CD4-positive, CD25-positive, alpha-beta regulatory T cell (primary cell): Measurements from ENCODE around the gene SIM2. TPM values are rescaled to one million over a fixed set of nuclear protein-coding genes. Genes with fewer than 3 reads are reported as not detected.
A peak's percentile ranks its signal among the peaks of the same experiment; 100 is the strongest.

ENCODE experiments used
- ATAC-seq, 2 donors: fragments of 150-1000 bp; cut with Tn5 transposase; one replicate each; pipeline ENCODE4 v1.10.0; 2021; ENCODE audit warnings: low read depth in 2 of 2, moderate number of reproducible peaks in 2 of 2, moderate library complexity in 1 of 2
- DNase-seq, 3 donors: peaks; one replicate each; pipeline versions ENCODE4 v3.0.0 to v3.0.0-alpha.2; 2012 to 2022; ENCODE audit warnings: mixed read lengths in 1 of 3
- H3K27ac ChIP-seq: one replicate; pipeline ENCODE4 v1.7.0; 2013; ENCODE audit warnings: mild to moderate bottlenecking, low read length; ENCODE audit not compliant: insufficient read depth, poor library complexity, severe bottlenecking
- H3K27me3 ChIP-seq: one replicate; pipeline ENCODE4 v1.7.0; 2013; ENCODE audit warnings: low read length; ENCODE audit not compliant: control insufficient read depth, insufficient read depth
- H3K36me3 ChIP-seq: one replicate; pipeline ENCODE4 v1.7.0; 2013; ENCODE audit warnings: mild to moderate bottlenecking, low read length, moderate library complexity; ENCODE audit not compliant: control insufficient read depth, insufficient read depth
- H3K4me1 ChIP-seq: 2 replicates; pipeline ENCODE4 v1.7.0; 2013; ENCODE audit warnings: mild to moderate bottlenecking, low read length; ENCODE audit not compliant: insufficient read depth, control insufficient read depth, poor library complexity, severe bottlenecking
- H3K4me3 ChIP-seq: one replicate; pipeline ENCODE4 v1.7.0; 2013; ENCODE audit warnings: low read depth, mild to moderate bottlenecking, low read length, moderate library complexity
- H3K9me3 ChIP-seq, 2 experiments: 1 replicate in 1 of 2; 2 replicates in 1 of 2; pipeline ENCODE4 v1.7.0; 2013; ENCODE audit warnings: low read length in 2 of 2, mild to moderate bottlenecking in 1 of 2, moderate library complexity in 1 of 2; ENCODE audit not compliant: control insufficient read depth in 2 of 2
- H3K27ac Mint-ChIP-seq, 3 donors: one replicate each; pipeline ENCODE4 v1.8.0; 2020 to 2022; ENCODE audit warnings: mild to moderate bottlenecking in 3 of 3, mixed read lengths in 3 of 3, moderate library complexity in 2 of 3
- H3K27me3 Mint-ChIP-seq: one replicate; pipeline ENCODE4 v1.8.0; 2022; ENCODE audit warnings: mild to moderate bottlenecking, mixed read lengths
- H3K36me3 Mint-ChIP-seq: one replicate; pipeline ENCODE4 v1.8.0; 2020; ENCODE audit warnings: mixed read lengths
- H3K4me1 Mint-ChIP-seq, 4 donors: one replicate each; pipeline ENCODE4 v1.8.0; 2020 to 2022; ENCODE audit warnings: mixed read lengths in 4 of 4, mild to moderate bottlenecking in 1 of 4
- H3K4me3 Mint-ChIP-seq, 4 donors: one replicate each; pipeline ENCODE4 v1.8.0; 2020 to 2022; ENCODE audit warnings: mild to moderate bottlenecking in 4 of 4, mixed read lengths in 4 of 4, moderate library complexity in 3 of 4
- H3K9me3 Mint-ChIP-seq, 7 donors: one replicate each; pipeline ENCODE4 v1.8.0; 2020 to 2022; ENCODE audit warnings: mixed read lengths in 7 of 7, mild to moderate bottlenecking in 3 of 7, moderate library complexity in 2 of 7
- polyA plus RNA-seq, 4 donors: library from polyadenylated mRNA; unstranded; fragments of 300-500 nt; fragmentation: Illumina TruSeq; gene quantifications; one replicate each; pipeline ENCODE4 v1.2.3, GENCODE V29; 2021
- total RNA-seq: library from RNA; stranded (reverse); gene quantifications from one replicate; pipeline ENCODE4 v1.2.3, GENCODE V29; 2022

The SIM2 gene
- total and polyA plus RNA-seq, 5 donors from 2014 or later = 0.03 to 0.18 TPM; not detected in 3

DNA sequence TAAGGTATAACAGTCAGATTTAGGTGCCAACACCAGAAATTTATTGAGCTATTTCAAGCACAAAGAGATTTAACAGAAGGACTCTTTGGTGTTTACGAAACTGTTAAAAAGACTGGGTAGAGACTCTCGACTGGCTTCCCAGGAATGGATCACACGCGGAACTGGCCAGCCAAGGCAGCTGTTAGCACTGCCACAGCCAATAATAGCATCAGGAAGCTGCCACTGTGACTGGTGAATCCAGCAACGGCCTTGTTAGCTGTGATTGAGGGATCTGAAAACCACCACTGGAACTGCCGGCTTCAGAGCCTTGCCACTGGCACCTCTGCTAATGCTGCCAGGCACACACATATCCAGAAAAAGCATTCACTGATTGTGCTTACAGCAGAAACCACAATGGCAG is 10.6 kb upstream of the SIM2 start:
- no peaks in the 10 kb centered on the region for H3K36me3 Mint-ChIP-seq
- no peak overlapping the region for H3K4me3 Mint-ChIP-seq
- peaks cover 0 to 8% (median 0%) of the 10 kb centered on the region in 4 donors for H3K4me1 Mint-ChIP-seq
- H3K9me3 Mint-ChIP-seq = peaks cover 0 to 1% (median 0%) of the 10 kb centered on the region in 7 donors
- no peaks in the 10 kb centered on the region for H3K4me1 ChIP-seq
- H3K9me3 ChIP-seq = no peaks in the 10 kb centered on the region
- H3K27ac ChIP-seq = no peak overlapping the region
- H3K27ac Mint-ChIP-seq = no peak overlapping the region
- H3K27me3 ChIP-seq = peaks cover 36% of the 10 kb centered on the region
- no peak overlapping the region for H3K4me3 ChIP-seq
- no peaks in the 10 kb centered on the region for H3K36me3 ChIP-seq
- DNase-seq = no peak
- H3K27me3 Mint-ChIP-seq = peaks cover 77% of the 10 kb centered on the region
- ATAC-seq = no peak

DNA sequence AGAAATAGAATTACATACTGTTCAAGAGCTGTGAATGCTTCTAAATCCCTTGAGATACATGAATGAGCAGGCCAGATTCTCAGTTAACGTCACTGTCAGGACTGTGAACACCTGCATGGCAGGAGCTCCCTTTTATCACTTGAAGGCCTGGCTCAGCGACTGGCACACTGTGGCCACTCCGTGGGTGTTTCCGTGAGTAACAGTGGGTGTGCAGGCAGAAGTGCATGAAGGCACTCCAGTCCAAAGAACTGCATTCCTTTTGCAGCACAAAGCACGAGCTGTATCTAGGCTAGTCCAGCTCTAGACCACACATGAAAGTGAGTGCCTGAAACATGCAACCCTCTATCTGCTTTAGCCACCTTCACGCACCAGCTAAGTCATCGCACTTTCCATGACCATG is 9.6 kb upstream of the SIM2 start:
- Histone ChIP-seq H3K27ac (no peak overlapping the region), H3K27me3 (peaks cover 34% of the 10 kb centered on the region), H3K4me3 (no peak overlapping the region), H3K9me3 (no peaks in the 10 kb centered on the region), H3K36me3 (no peaks in the 10 kb centered on the region), H3K4me1 (no peaks in the 10 kb centered on the region)
- Mint-ChIP-seq H3K4me1 (peaks cover 0 to 14% (median 3%) of the 10 kb centered on the region in 4 donors), H3K9me3 (peaks cover 0 to under 1% (median 0%) of the 10 kb centered on the region in 7 donors), H3K36me3 (no peaks in the 10 kb centered on the region), H3K27me3 (peaks cover 79% of the 10 kb centered on the region), H3K27ac (no peak overlapping the region), H3K4me3 (no peak overlapping the region)
- no peak for ATAC-seq
- DNase-seq = no peak

DNA sequence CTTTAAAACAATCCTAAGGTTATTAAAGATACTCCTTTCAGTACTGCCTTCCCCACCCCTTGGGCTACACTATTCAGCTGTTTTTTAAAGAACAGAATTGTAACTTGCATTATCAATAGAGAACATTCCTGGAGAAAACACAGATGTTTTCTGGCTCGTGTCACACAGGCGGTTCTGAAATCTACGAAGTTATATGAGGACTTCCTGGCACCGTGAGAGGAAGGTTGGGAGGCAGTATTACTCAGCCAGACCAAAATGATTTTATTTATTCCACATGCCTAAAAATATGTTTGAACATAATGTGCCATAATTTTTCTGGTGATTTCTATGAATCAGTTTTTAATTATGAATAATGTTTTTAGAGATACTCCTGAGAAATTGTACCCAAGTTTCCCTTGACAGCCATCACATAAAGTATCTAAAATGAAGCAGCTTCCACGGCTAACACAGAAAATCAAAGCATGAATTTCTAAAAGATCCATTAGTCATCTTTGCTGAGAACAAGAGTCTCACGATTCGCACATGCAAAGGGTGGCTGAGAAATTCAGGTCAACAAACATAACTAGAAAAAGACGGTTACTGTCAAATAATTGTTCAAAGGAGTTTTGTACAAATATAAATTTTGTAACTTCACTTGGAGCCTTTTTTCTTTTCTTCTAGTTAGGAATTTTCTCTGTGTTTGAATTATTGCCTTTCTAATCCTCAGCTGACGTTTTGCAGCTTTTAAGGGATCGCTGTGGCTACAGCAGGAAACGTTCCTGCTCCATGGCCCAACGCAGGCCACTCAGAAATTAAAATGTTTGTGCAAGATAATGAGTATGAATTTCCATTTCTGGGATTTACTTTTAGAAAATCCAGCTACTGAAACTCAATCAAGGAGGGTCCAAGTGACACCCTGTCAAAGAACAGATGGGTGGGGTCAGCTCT is 8.0 kb upstream of the SIM2 start:
- H3K27me3 Mint-ChIP-seq = peaks cover 83% of the 10 kb centered on the region
- DNase-seq (no peak), ATAC-seq (no peak)
- H3K4me1 Mint-ChIP-seq = peaks cover 0 to 14% (median 3%) of the 10 kb centered on the region in 4 donors
- H3K4me3 Mint-ChIP-seq = no peak overlapping the region
- Histone ChIP-seq H3K4me1 (no peaks in the 10 kb centered on the region), H3K27me3 (peaks cover 39% of the 10 kb centered on the region), H3K9me3 (no peaks in the 10 kb centered on the region), H3K4me3 (no peak overlapping the region), H3K27ac (no peak overlapping the region), H3K36me3 (no peaks in the 10 kb centered on the region)
- H3K9me3 Mint-ChIP-seq = no peaks in the 10 kb centered on the region
- H3K36me3 Mint-ChIP-seq = no peaks in the 10 kb centered on the region
- no peak overlapping the region for H3K27ac Mint-ChIP-seq

DNA sequence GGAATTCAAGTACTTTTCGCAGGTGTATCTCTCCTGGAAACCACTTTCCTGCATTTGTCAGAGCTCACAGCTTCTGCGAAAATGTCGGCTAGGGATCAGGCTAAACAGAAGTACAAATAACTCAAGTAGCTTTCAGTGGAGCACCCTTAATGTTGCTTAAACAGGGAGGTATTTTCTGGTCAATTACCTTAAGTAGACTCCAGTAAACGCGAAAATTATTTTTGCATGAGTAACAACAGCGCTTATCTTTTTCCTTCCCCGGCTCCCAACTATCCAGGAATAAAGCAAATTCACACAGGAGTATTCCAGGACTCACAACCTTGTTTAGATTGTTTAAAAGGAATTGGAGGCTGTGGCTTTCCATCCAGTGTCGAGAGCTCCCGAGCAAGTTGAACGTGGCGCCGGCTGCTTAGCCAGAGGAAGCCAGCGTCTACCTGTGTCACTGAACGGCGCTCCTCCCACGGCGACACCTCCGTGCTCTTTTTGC is 7.3 kb upstream of the SIM2 start:
- peaks cover 0 to 2% (median 0%) of the 10 kb centered on the region in 7 donors for H3K9me3 Mint-ChIP-seq
- no peaks in the 10 kb centered on the region for H3K36me3 Mint-ChIP-seq

DNA sequence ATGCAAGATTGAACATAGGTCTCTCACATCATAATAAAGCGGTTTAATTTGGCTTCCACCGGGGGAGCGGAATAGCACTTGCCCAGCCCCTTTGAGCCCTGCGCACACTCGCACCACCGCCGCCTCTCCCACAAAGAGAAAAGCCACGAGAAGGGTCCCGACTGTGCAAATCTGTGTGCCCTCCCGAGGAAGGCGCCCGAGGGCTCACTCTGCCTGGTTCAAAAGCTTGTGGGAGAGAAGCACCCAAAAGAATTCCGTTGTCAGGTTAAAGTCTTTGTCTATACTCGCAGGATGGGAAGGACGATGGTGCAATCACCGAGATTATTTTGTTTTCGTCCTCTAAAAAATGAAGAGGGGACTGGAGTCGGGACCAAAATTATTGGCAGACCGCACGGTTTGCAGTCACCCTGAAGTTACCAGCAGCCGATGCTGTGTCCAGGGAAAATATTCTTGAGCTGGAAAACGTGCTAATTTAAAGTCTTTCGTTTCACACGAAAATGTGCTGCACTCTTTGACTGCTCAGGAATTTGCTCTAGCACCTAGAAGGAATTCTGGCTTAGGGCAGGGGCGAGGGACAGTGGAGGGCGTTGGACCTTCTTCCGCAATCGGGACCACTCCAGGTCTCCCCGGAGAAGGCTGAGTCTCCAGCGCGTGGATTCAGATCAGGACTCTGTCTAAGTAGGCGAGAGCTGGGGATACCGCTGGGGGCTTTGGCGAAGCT is 6.6 kb upstream of the SIM2 start:
- Histone ChIP-seq H3K27me3 (peaks cover 46% of the 10 kb centered on the region), H3K27ac (no peak overlapping the region), H3K4me1 (no peaks in the 10 kb centered on the region), H3K9me3 (no peaks in the 10 kb centered on the region), H3K36me3 (no peaks in the 10 kb centered on the region), H3K4me3 (no peak overlapping the region)
- DNase-seq (no peak), ATAC-seq (no peak)
- Mint-ChIP-seq H3K9me3 (peaks cover 0 to 2% (median 0%) of the 10 kb centered on the region in 7 donors), H3K36me3 (no peaks in the 10 kb centered on the region), H3K27me3 (peaks cover 86% of the 10 kb centered on the region), H3K4me1 (peaks cover 0 to 16% (median 3%) of the 10 kb centered on the region in 4 donors), H3K4me3 (no peak overlapping the region), H3K27ac (no peak overlapping the region)

More for the DNA sequence above, 7.3 kb upstream of the SIM2 start:
- Histone ChIP-seq H3K36me3 (no peaks in the 10 kb centered on the region), H3K4me1 (no peaks in the 10 kb centered on the region), H3K27ac (no peak overlapping the region), H3K4me3 (no peak overlapping the region), H3K9me3 (no peaks in the 10 kb centered on the region), H3K27me3 (peaks cover 42% of the 10 kb centered on the region)
- Mint-ChIP-seq H3K4me3 (peak overlapping the region in 1 of 4 donors; percentile 17), H3K27me3 (peaks cover 86% of the 10 kb centered on the region), H3K27ac (no peak overlapping the region), H3K4me1 (peaks cover 0 to 14% (median 3%) of the 10 kb centered on the region in 4 donors)
- DNase-seq = no peak
- no peak for ATAC-seq

DNA sequence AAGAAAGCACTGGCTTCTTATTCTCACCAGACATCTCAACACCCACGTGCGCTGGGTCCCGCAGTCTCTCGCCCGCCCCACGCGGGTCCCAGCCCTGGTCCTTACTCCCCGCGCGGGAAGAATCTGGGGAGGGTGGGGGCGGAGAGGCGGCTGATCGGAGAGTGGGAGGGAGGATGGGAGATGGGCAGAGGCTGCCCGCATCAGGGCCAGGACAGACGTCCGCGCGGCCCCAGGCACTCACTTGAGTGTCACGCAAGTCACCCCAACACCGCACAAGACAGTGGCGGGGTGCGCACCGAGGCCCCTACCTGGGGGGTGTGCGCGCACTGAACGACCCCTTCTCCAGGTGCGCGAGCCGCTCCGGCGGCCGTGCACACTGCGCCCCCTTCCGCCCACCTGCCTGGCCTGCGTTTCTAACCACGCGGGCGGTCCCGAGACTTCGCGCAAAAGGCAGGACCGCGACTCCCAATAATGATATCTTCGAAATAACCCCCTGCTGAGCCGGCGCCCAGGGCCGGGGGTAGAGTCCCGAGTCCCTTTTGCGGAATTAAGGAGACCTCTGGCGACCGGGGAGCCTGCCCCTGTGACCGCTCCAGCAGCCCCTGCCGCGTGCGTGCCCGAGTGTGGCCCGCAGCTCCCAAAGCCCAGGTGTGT is 6.0 kb upstream of the SIM2 start:
- Mint-ChIP-seq H3K27me3 (peaks cover 79% of the 10 kb centered on the region), H3K4me1 (peaks cover 0 to 16% (median 3%) of the 10 kb centered on the region in 4 donors), H3K9me3 (peaks cover 0 to 2% (median 0%) of the 10 kb centered on the region in 7 donors), H3K27ac (no peak overlapping the region), H3K36me3 (no peaks in the 10 kb centered on the region), H3K4me3 (no peak overlapping the region)
- Histone ChIP-seq H3K36me3 (no peaks in the 10 kb centered on the region), H3K4me1 (no peaks in the 10 kb centered on the region), H3K27me3 (peaks cover 46% of the 10 kb centered on the region), H3K9me3 (no peaks in the 10 kb centered on the region), H3K27ac (no peak overlapping the region), H3K4me3 (no peak overlapping the region)
- no peak for DNase-seq
- ATAC-seq = no peak

DNA sequence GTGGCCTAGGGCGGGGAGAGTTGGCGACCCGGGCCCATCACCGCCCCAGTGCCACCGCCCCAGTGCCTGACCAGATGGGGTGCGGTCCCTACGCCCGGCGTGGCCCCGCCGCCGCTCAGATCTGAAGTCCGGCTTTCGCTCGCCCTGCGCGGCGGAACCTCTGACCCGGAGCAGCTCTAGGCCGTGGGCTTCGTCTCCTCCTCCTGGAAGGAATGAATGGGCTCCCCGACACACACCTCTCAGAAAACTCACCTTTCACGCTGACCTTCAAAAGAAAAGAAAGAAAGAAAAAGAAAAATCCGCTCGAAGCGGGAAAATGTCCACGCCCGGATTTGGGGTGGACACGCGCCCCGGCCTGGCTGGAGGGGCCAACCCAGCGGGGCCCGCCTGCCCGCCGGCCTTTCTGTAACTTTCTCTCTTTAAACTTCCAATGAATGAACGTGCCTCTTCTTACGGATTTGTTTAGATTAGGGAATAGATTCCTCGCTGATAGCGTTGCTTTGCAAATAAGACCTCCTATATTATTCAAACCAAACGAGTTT is 5.4 kb upstream of the SIM2 start:
- Mint-ChIP-seq H3K4me3 (no peak overlapping the region), H3K4me1 (peaks cover 0 to 16% (median 3%) of the 10 kb centered on the region in 4 donors), H3K9me3 (peaks cover 0 to 2% (median 0%) of the 10 kb centered on the region in 7 donors), H3K36me3 (no peaks in the 10 kb centered on the region), H3K27ac (no peak overlapping the region), H3K27me3 (peaks cover 79% of the 10 kb centered on the region)
- no peak overlapping the region for H3K27ac ChIP-seq
- DNase-seq (no peak), ATAC-seq (no peak)
- peaks cover 44% of the 10 kb centered on the region for H3K27me3 ChIP-seq
- H3K4me3 ChIP-seq = no peak overlapping the region
- H3K36me3 ChIP-seq = no peaks in the 10 kb centered on the region
- no peaks in the 10 kb centered on the region for H3K9me3 ChIP-seq
- H3K4me1 ChIP-seq = no peaks in the 10 kb centered on the region
